EH (cell line): ENCODE results near the gene ATOSB.
A peak's percentile ranks its signal among the peaks of the same experiment; 100 is the strongest.

Source experiments
- DNase-seq: peaks from one replicate; pipeline ENCODE4 v3.0.0-alpha.2; 2015; ENCODE audit warnings: low read depth

Gene ATOSB

GRCh38 chr9:35112257-35113020 lies 3.2 kb downstream of the ATOSB start:
- DNase-seq: peak; percentile 86

- peak; percentile 99 for DNase-seq
Measured at GRCh38 chr9:35111001-35111933, 4.4 kb downstream of the ATOSB start.

- DNase-seq: peak; percentile 68
Measured at GRCh38 chr9:35110327-35110761, 5.3 kb downstream of the ATOSB start.

GRCh38 chr9:35108946-35109575 lies 6.6 kb downstream of the ATOSB start:
- no peak for DNase-seq

GRCh38 chr9:35108461-35108860 lies 7.2 kb downstream of the ATOSB start:
- no peak for DNase-seq

- DNase-seq: no peak
Measured at GRCh38 chr9:35107297-35108290, 8.1 kb downstream of the ATOSB start.

- DNase-seq: no peak
Measured at GRCh38 chr9:35106343-35106730, 9.3 kb downstream of the ATOSB start.

GRCh38 chr9:35105571-35106342 lies 9.9 kb downstream of the ATOSB start:
- no peak for DNase-seq

GRCh38 chr9:35105126-35105525 lies 10.5 kb downstream of the ATOSB start:
- DNase-seq: no peak

- no peak for DNase-seq
Measured at GRCh38 chr9:35104586-35104985, 11.1 kb downstream of the ATOSB start.

GRCh38 chr9:35103660-35104191 lies 11.9 kb downstream of the ATOSB start:
- DNase-seq: no peak

GRCh38 chr9:35102769-35103659 lies 12.6 kb downstream of the ATOSB start, which contains the start of gene STOML2:
TSS of gene STOML2 (minus strand) at chr9:35103131. CDS start at chr9:35103094, 37 bp downstream.
- peak; percentile 97 for DNase-seq

- DNase-seq: peak; percentile 27
Measured at GRCh38 chr9:35102465-35102768, 13.2 kb downstream of the ATOSB start.

GRCh38 chr9:35097573-35097972 lies 18.1 kb downstream of the ATOSB start:
- DNase-seq: no peak

- peak; percentile 83 for DNase-seq
Measured at GRCh38 chr9:35096035-35096849, 19.4 kb downstream of the ATOSB start, which contains the start of gene PIGO. TSS of gene PIGO (minus strand) at chr9:35096591. CDS start at chr9:35095565, 1,026 bp downstream.

GRCh38 chr9:35091536-35091935 lies 24.1 kb downstream of the ATOSB start:
- no peak for DNase-seq

GRCh38 chr9:35089434-35089833 lies 26.2 kb downstream of the ATOSB start:
- no peak for DNase-seq

- no peak for DNase-seq
Measured at GRCh38 chr9:35085078-35085477, 30.6 kb downstream of the ATOSB start.
